ENCODE results near the gene AVPR2. TPM values are rescaled to one million over a fixed set of nuclear protein-coding genes. Genes with fewer than 3 reads are reported as not detected.

The AVPR2 gene
- total and polyA plus RNA-seq, 5 donors from 2014 or later = not detected

GRCh38 chrX:153906126-153906917 lies 1.8 kb downstream of the AVPR2 start:
- DNase-seq = no peak
- Histone ChIP-seq H3K27me3 (ENCODE audit: control insufficient read depth, insufficient read depth, low read length) (no peaks in the 10 kb centered on the region), H3K36me3 (ENCODE audit: control insufficient read depth, insufficient read depth, low read length) (peaks cover 7% of the 10 kb centered on the region), H3K27ac (ENCODE audit: insufficient read depth, low read length, poor library complexity, severe bottlenecking) (no peak overlapping the region), H3K4me1 (ENCODE audit: control insufficient read depth, insufficient read depth, low read length, poor library complexity, severe bottlenecking) (peaks cover 35% of the 10 kb centered on the region), H3K9me3 (ENCODE audit: control insufficient read depth in 2 of 2, low read length in 2 of 2) (no peaks in the 10 kb centered on the region), H3K4me3 (ENCODE audit: low read depth, low read length) (no peak overlapping the region)
- peaks cover 0 to 2% (median 0%) of the 10 kb centered on the region in 7 donors for H3K9me3 Mint-ChIP-seq
- H3K27me3 Mint-ChIP-seq = no peaks in the 10 kb centered on the region
- H3K27ac Mint-ChIP-seq = peak overlapping the region in 1 of 3 donors; percentile 26
- H3K4me1 Mint-ChIP-seq = peaks cover 0 to 29% (median 10%) of the 10 kb centered on the region in 4 donors
- no peaks in the 10 kb centered on the region for H3K36me3 Mint-ChIP-seq
- no peak for ATAC-seq (ENCODE audit: low read depth in 2 of 2)
- H3K4me3 Mint-ChIP-seq = peak overlapping the region in 1 of 4 donors; percentile 63

- Histone ChIP-seq H3K27me3 (ENCODE audit: control insufficient read depth, insufficient read depth, low read length) (no peaks in the 10 kb centered on the region), H3K36me3 (ENCODE audit: control insufficient read depth, insufficient read depth, low read length) (peaks cover 13% of the 10 kb centered on the region), H3K27ac (ENCODE audit: insufficient read depth, low read length, poor library complexity, severe bottlenecking) (no peak overlapping the region), H3K4me1 (ENCODE audit: control insufficient read depth, insufficient read depth, low read length, poor library complexity, severe bottlenecking) (peaks cover 27% of the 10 kb centered on the region), H3K9me3 (ENCODE audit: control insufficient read depth in 2 of 2, low read length in 2 of 2) (no peaks in the 10 kb centered on the region), H3K4me3 (ENCODE audit: low read depth, low read length) (no peak overlapping the region)
- Mint-ChIP-seq H3K4me3 (no peak overlapping the region), H3K36me3 (peaks cover 6% of the 10 kb centered on the region), H3K27ac (no peak overlapping the region), H3K9me3 (peaks cover 0 to 2% (median 0%) of the 10 kb centered on the region in 7 donors), H3K27me3 (no peaks in the 10 kb centered on the region), H3K4me1 (peaks cover 0 to 26% (median 9%) of the 10 kb centered on the region in 4 donors)
- DNase-seq = no peak
- no peak for ATAC-seq (ENCODE audit: low read depth in 2 of 2)
These were observed 3.0 kb downstream of the AVPR2 start for GRCh38 chrX:153907456-153907855.

- H3K4me3 Mint-ChIP-seq = no peak overlapping the region
- H3K36me3 ChIP-seq (ENCODE audit: control insufficient read depth, insufficient read depth, low read length) = peaks cover 14% of the 10 kb centered on the region
- no peak overlapping the region for H3K27ac ChIP-seq (ENCODE audit: insufficient read depth, low read length, poor library complexity, severe bottlenecking)
- no peaks in the 10 kb centered on the region for H3K27me3 ChIP-seq (ENCODE audit: control insufficient read depth, insufficient read depth, low read length)
- ATAC-seq (ENCODE audit: low read depth in 2 of 2) = no peak
- H3K9me3 ChIP-seq (ENCODE audit: control insufficient read depth in 2 of 2, low read length in 2 of 2) = no peaks in the 10 kb centered on the region
- H3K27ac Mint-ChIP-seq = no peak overlapping the region
- peaks cover 0 to 2% (median 0%) of the 10 kb centered on the region in 7 donors for H3K9me3 Mint-ChIP-seq
- no peaks in the 10 kb centered on the region for H3K27me3 Mint-ChIP-seq
- no peak overlapping the region for H3K4me3 ChIP-seq (ENCODE audit: low read depth, low read length)
- H3K4me1 ChIP-seq (ENCODE audit: control insufficient read depth, insufficient read depth, low read length, poor library complexity, severe bottlenecking) = peaks cover 26% of the 10 kb centered on the region
- peaks cover 6% of the 10 kb centered on the region for H3K36me3 Mint-ChIP-seq
- H3K4me1 Mint-ChIP-seq = peaks cover 0 to 17% (median 6%) of the 10 kb centered on the region in 4 donors
- no peak for DNase-seq
These were observed 3.9 kb downstream of the AVPR2 start for GRCh38 chrX:153908219-153908860.

- Histone ChIP-seq H3K4me3 (ENCODE audit: low read depth, low read length) (no peak overlapping the region), H3K9me3 (ENCODE audit: control insufficient read depth in 2 of 2, low read length in 2 of 2) (no peaks in the 10 kb centered on the region), H3K27me3 (ENCODE audit: control insufficient read depth, insufficient read depth, low read length) (no peaks in the 10 kb centered on the region), H3K27ac (ENCODE audit: insufficient read depth, low read length, poor library complexity, severe bottlenecking) (no peak overlapping the region), H3K4me1 (ENCODE audit: control insufficient read depth, insufficient read depth, low read length, poor library complexity, severe bottlenecking) (peaks cover 16% of the 10 kb centered on the region), H3K36me3 (ENCODE audit: control insufficient read depth, insufficient read depth, low read length) (peaks cover 23% of the 10 kb centered on the region)
- Mint-ChIP-seq H3K36me3 (peaks cover 6% of the 10 kb centered on the region), H3K27ac (no peak overlapping the region), H3K27me3 (no peaks in the 10 kb centered on the region), H3K4me1 (peaks cover 0 to 13% (median 3%) of the 10 kb centered on the region in 4 donors), H3K9me3 (peaks cover 0 to 2% (median 0%) of the 10 kb centered on the region in 7 donors), H3K4me3 (no peak overlapping the region)
- ATAC-seq (ENCODE audit: low read depth in 2 of 2) (no peak), DNase-seq (no peak)
These were observed 4.8 kb downstream of the AVPR2 start for GRCh38 chrX:153909024-153909979.

- no peak for ATAC-seq (ENCODE audit: low read depth in 2 of 2)
- Mint-ChIP-seq H3K27ac (no peak overlapping the region), H3K4me1 (peaks cover 0 to 9% (median 2%) of the 10 kb centered on the region in 4 donors), H3K9me3 (peaks cover 0 to 2% (median 0%) of the 10 kb centered on the region in 7 donors), H3K27me3 (no peaks in the 10 kb centered on the region), H3K4me3 (no peak overlapping the region), H3K36me3 (peaks cover 6% of the 10 kb centered on the region)
- H3K4me1 ChIP-seq (ENCODE audit: control insufficient read depth, insufficient read depth, low read length, poor library complexity, severe bottlenecking) = peaks cover 10% of the 10 kb centered on the region
- H3K27ac ChIP-seq (ENCODE audit: insufficient read depth, low read length, poor library complexity, severe bottlenecking) = no peak overlapping the region
- H3K4me3 ChIP-seq (ENCODE audit: low read depth, low read length) = no peak overlapping the region
- H3K36me3 ChIP-seq (ENCODE audit: control insufficient read depth, insufficient read depth, low read length) = peaks cover 23% of the 10 kb centered on the region
- no peaks in the 10 kb centered on the region for H3K9me3 ChIP-seq (ENCODE audit: control insufficient read depth in 2 of 2, low read length in 2 of 2)
- no peaks in the 10 kb centered on the region for H3K27me3 ChIP-seq (ENCODE audit: control insufficient read depth, insufficient read depth, low read length)
- DNase-seq = no peak
These were observed 5.5 kb downstream of the AVPR2 start for GRCh38 chrX:153909980-153910360.

GRCh38 chrX:153910446-153910845 lies 6.0 kb downstream of the AVPR2 start:
- Mint-ChIP-seq H3K4me3 (no peak overlapping the region), H3K27ac (no peak overlapping the region), H3K9me3 (peaks cover 0 to 2% (median 0%) of the 10 kb centered on the region in 7 donors), H3K4me1 (peaks cover 0 to 9% (median 2%) of the 10 kb centered on the region in 4 donors), H3K27me3 (no peaks in the 10 kb centered on the region), H3K36me3 (peaks cover 6% of the 10 kb centered on the region)
- no peaks in the 10 kb centered on the region for H3K9me3 ChIP-seq (ENCODE audit: control insufficient read depth in 2 of 2, low read length in 2 of 2)
- no peak overlapping the region for H3K27ac ChIP-seq (ENCODE audit: insufficient read depth, low read length, poor library complexity, severe bottlenecking)
- H3K4me1 ChIP-seq (ENCODE audit: control insufficient read depth, insufficient read depth, low read length, poor library complexity, severe bottlenecking) = peaks cover 5% of the 10 kb centered on the region
- no peak for DNase-seq
- no peaks in the 10 kb centered on the region for H3K27me3 ChIP-seq (ENCODE audit: control insufficient read depth, insufficient read depth, low read length)
- no peak overlapping the region for H3K4me3 ChIP-seq (ENCODE audit: low read depth, low read length)
- peaks cover 23% of the 10 kb centered on the region for H3K36me3 ChIP-seq (ENCODE audit: control insufficient read depth, insufficient read depth, low read length)
- ATAC-seq (ENCODE audit: low read depth in 2 of 2) = no peak

- no peaks in the 10 kb centered on the region for H3K27me3 Mint-ChIP-seq
- peak overlapping the region in 1 of 4 donors; percentile 28 for H3K4me3 Mint-ChIP-seq
- H3K36me3 Mint-ChIP-seq = peaks cover 12% of the 10 kb centered on the region
- no peaks in the 10 kb centered on the region for H3K9me3 Mint-ChIP-seq
- H3K4me1 Mint-ChIP-seq = peaks cover 0 to 18% (median 2%) of the 10 kb centered on the region in 4 donors
- Histone ChIP-seq H3K9me3 (ENCODE audit: control insufficient read depth in 2 of 2, low read length in 2 of 2) (no peaks in the 10 kb centered on the region), H3K27me3 (ENCODE audit: control insufficient read depth, insufficient read depth, low read length) (no peaks in the 10 kb centered on the region), H3K4me1 (ENCODE audit: control insufficient read depth, insufficient read depth, low read length, poor library complexity, severe bottlenecking) (no peaks in the 10 kb centered on the region), H3K36me3 (ENCODE audit: control insufficient read depth, insufficient read depth, low read length) (peaks cover 23% of the 10 kb centered on the region), H3K27ac (ENCODE audit: insufficient read depth, low read length, poor library complexity, severe bottlenecking) (no peak overlapping the region), H3K4me3 (ENCODE audit: low read depth, low read length) (no peak overlapping the region)
- H3K27ac Mint-ChIP-seq = peak overlapping the region in 1 of 3 donors; percentile 76
- no peak for DNase-seq
- no peak for ATAC-seq (ENCODE audit: low read depth in 2 of 2)
These were observed 7.3 kb downstream of the AVPR2 start for GRCh38 chrX:153911798-153912197.

Data from CD4-positive, CD25-positive, alpha-beta regulatory T cell (primary cell).